HG03139 (cell line): Measurements from ENCODE around the gene MAD1L1.
"Not testable (repeated sequence)": the region's sequence is repeated elsewhere in the genome, so short reads cannot be mapped to it uniquely, and the experiment has no call there.

Experiments used
- ATAC-seq: cut with Tn5 transposase; IDR thresholded peaks from one replicate; pipeline ENCODE4 v1.9.1; 2021; ENCODE audit not compliant: unreplicated experiment

Gene MAD1L1

GRCh38 chr7:1934017-1934416 lies 298.7 kb downstream of the MAD1L1 start:
- no peak for ATAC-seq

- no peak for ATAC-seq
These were observed 299.5 kb downstream of the MAD1L1 start for GRCh38 chr7:1933066-1933750.

- no peak for ATAC-seq
These were observed 300.8 kb downstream of the MAD1L1 start for GRCh38 chr7:1931951-1932270.

GRCh38 chr7:1931256-1931950 lies 301.3 kb downstream of the MAD1L1 start:
- no peak for ATAC-seq

GRCh38 chr7:1930381-1931065 lies 302.2 kb downstream of the MAD1L1 start:
- ATAC-seq, result no peak

- ATAC-seq, result not testable (repeated sequence)
These were observed 303.3 kb downstream of the MAD1L1 start for GRCh38 chr7:1929349-1929925.

GRCh38 chr7:1928645-1929348 lies 303.9 kb downstream of the MAD1L1 start:
- no peak for ATAC-seq

GRCh38 chr7:1927937-1928644 lies 304.7 kb downstream of the MAD1L1 start:
- ATAC-seq, result no peak

- no peak for ATAC-seq
These were observed 305.8 kb downstream of the MAD1L1 start for GRCh38 chr7:1926908-1927306.

GRCh38 chr7:1925973-1926907 lies 306.5 kb downstream of the MAD1L1 start:
- ATAC-seq, result no peak

GRCh38 chr7:1925349-1925748 lies 307.4 kb downstream of the MAD1L1 start:
- no peak for ATAC-seq

GRCh38 chr7:1924258-1924817 lies 308.4 kb downstream of the MAD1L1 start:
- no peak for ATAC-seq

GRCh38 chr7:1923409-1924257 lies 309.1 kb downstream of the MAD1L1 start:
- no peak for ATAC-seq

GRCh38 chr7:1922870-1923236 lies 309.9 kb downstream of the MAD1L1 start:
- no peak for ATAC-seq

GRCh38 chr7:1922071-1922869 lies 310.5 kb downstream of the MAD1L1 start:
- no peak for ATAC-seq

GRCh38 chr7:1920881-1921280 lies 311.9 kb downstream of the MAD1L1 start:
- ATAC-seq, result no peak

- no peak for ATAC-seq
These were observed 312.5 kb downstream of the MAD1L1 start for GRCh38 chr7:1920266-1920681.
